Subcutaneous adipose tissue (tissue), 4 donors: ENCODE measurements around the gene DTD1. TPM values are rescaled to one million over a fixed set of nuclear protein-coding genes. Genes with fewer than 3 reads are reported as not detected.

ENCODE experiments used
- CTCF ChIP-seq: fragments of 450-650 bp; IDR thresholded peaks from one replicate; pipeline ENCODE4 v1.5.1; 2016; ENCODE audit warnings: low read depth, mild to moderate bottlenecking, control low read depth, antibody characterized with exemption, moderate library complexity
- total RNA-seq, 4 donors: library from RNA; depleted of rRNA; stranded (reverse); fragments of >200 nt; gene quantifications; one replicate each; pipeline ENCODE4 v1.1.0, GENCODE V29; 2016

Gene DTD1
- total RNA-seq, 4 donors from 2014 or later, result 15.8 to 31.3 (median 28.7) TPM

- no peak for TF ChIP-seq CTCF
These were observed 206.0 kb downstream of the DTD1 start for GRCh38 chr20:18793625-18794427.

- no peak for TF ChIP-seq CTCF
These were observed 206.6 kb downstream of the DTD1 start for GRCh38 chr20:18794428-18794787.

- no peak for TF ChIP-seq CTCF
These were observed 207.5 kb downstream of the DTD1 start for GRCh38 chr20:18795366-18795765.

GRCh38 chr20:18796282-18796833 is 208.5 kb downstream of the DTD1 start:
- no peak for TF ChIP-seq CTCF

GRCh38 chr20:18801516-18801915 is 213.7 kb downstream of the DTD1 start:
- no peak for TF ChIP-seq CTCF

GRCh38 chr20:18802012-18802634 is 214.3 kb downstream of the DTD1 start:
- no peak for TF ChIP-seq CTCF

GRCh38 chr20:18805881-18806280 is 218.0 kb downstream of the DTD1 start:
- TF ChIP-seq CTCF, result no peak
